Activated T-helper 1 cell treated with anti-CD3 and anti-CD28 coated beads, Interleukin-12 subunit alpha, Interleukin-12 subunit beta, Interleukin-2, Interleukin-4 antibody, amounts not matched to agents 30 ng/mL and 10 ng/mL and 1 ng/mL, durations not matched to agents 14 hours and 24 hours and 36 hours (primary cell): ENCODE results near the gene TOP3B. TPM values are rescaled to one million over a fixed set of nuclear protein-coding genes. Genes with fewer than 3 reads are reported as not detected.
"Not testable (repeated sequence)": the region's sequence is repeated elsewhere in the genome, so short reads cannot be mapped to it uniquely, and the experiment has no call there.

Experiments
- DNase-seq: peaks from one replicate; pipeline ENCODE4 v3.0.0; 2021; ENCODE audit warnings: low spot score
- H3K27ac Mint-ChIP-seq: one replicate; pipeline ENCODE4 v1.8.0; 2021; ENCODE audit warnings: mild to moderate bottlenecking, mixed read lengths
- H3K27me3 Mint-ChIP-seq: one replicate; pipeline ENCODE4 v1.8.0; 2022; ENCODE audit warnings: mild to moderate bottlenecking, moderate library complexity, mixed read lengths; ENCODE audit not compliant: insufficient read depth
- H3K36me3 Mint-ChIP-seq: one replicate; pipeline ENCODE4 v1.8.0; 2021; ENCODE audit warnings: low read depth, mixed read lengths
- H3K4me1 Mint-ChIP-seq: one replicate; pipeline ENCODE4 v1.8.0; 2021; ENCODE audit warnings: low read depth, mixed read lengths
- H3K4me3 Mint-ChIP-seq: one replicate; pipeline ENCODE4 v1.8.0; 2021; ENCODE audit warnings: mild to moderate bottlenecking, moderate library complexity, mixed read lengths
- H3K9me3 Mint-ChIP-seq: one replicate; pipeline ENCODE4 v1.8.0; 2021; ENCODE audit warnings: mixed read lengths
- intact Hi-C: fragments of 100-400 bp; cut with micrococcal nuclease; formaldehyde crosslinking; loops from one replicate; pipeline ENCODE4 v1.15.1; 2024
- total RNA-seq: library from RNA; stranded (reverse); gene quantifications from 2 replicates; pipeline ENCODE4 v1.2.3, GENCODE V29; 2022

The TOP3B gene
- total RNA-seq, 1 donor from 2014 or later: 48.4 TPM

- no peaks in the 10 kb centered on the region for H3K36me3 Mint-ChIP-seq
- H3K9me3 Mint-ChIP-seq: no peaks in the 10 kb centered on the region
- DNase-seq: no peak
- no peaks in the 10 kb centered on the region for H3K27me3 Mint-ChIP-seq
- intact Hi-C loops: no loop called here
- H3K27ac Mint-ChIP-seq: no peak overlapping the region
- no peaks in the 10 kb centered on the region for H3K4me1 Mint-ChIP-seq
- no peak overlapping the region for H3K4me3 Mint-ChIP-seq
These were observed 66.8 kb downstream of the TOP3B start for GRCh38 chr22:21915624-21916308.

GRCh38 chr22:21914033-21914642 lies 68.4 kb downstream of the TOP3B start:
- intact Hi-C loops, H3K4me3 Mint-ChIP-seq, H3K27ac Mint-ChIP-seq, H3K4me1 Mint-ChIP-seq, DNase-seq, H3K27me3 Mint-ChIP-seq, H3K9me3 Mint-ChIP-seq, H3K36me3 Mint-ChIP-seq: not testable (repeated sequence)

- H3K9me3 Mint-ChIP-seq, H3K4me3 Mint-ChIP-seq, H3K27me3 Mint-ChIP-seq, H3K27ac Mint-ChIP-seq, intact Hi-C loops, H3K36me3 Mint-ChIP-seq, DNase-seq, H3K4me1 Mint-ChIP-seq: not testable (repeated sequence)
These were observed 72.2 kb downstream of the TOP3B start for GRCh38 chr22:21910367-21910766.

GRCh38 chr22:21909871-21910270 lies 72.7 kb downstream of the TOP3B start:
- Mint-ChIP-seq H3K9me3 (no peaks in the 10 kb centered on the region), H3K36me3 (no peaks in the 10 kb centered on the region), H3K4me3 (no peak overlapping the region), H3K27me3 (peaks cover 4% of the 10 kb centered on the region), H3K4me1 (no peaks in the 10 kb centered on the region), H3K27ac (no peak overlapping the region)
- intact Hi-C loops: no loop called here
- no peak for DNase-seq

GRCh38 chr22:21907638-21908522 lies 74.7 kb downstream of the TOP3B start:
- DNase-seq: no peak
- H3K27ac Mint-ChIP-seq: no peak overlapping the region
- H3K4me3 Mint-ChIP-seq: no peak overlapping the region
- no peaks in the 10 kb centered on the region for H3K4me1 Mint-ChIP-seq
- H3K27me3 Mint-ChIP-seq: peaks cover 7% of the 10 kb centered on the region
- intact Hi-C loops: no loop called here
- H3K36me3 Mint-ChIP-seq: no peaks in the 10 kb centered on the region
- no peaks in the 10 kb centered on the region for H3K9me3 Mint-ChIP-seq

Other genes with a start within 250 kb of the TOP3B start
- gene YPEL1, start 247.0 kb downstream of the TOP3B start, total RNA-seq: 0.34 and 0.71 TPM in 2 replicates
- 80.2 and 91.3 TPM in 2 replicates for gene MAPK1, start 115.1 kb downstream of the TOP3B start, total RNA-seq
- 28.5 and 28.7 TPM in 2 replicates for gene PPM1F, start 29.9 kb downstream of the TOP3B start, total RNA-seq